ENCODE results near the gene TEX30. TPM values are rescaled to one million over a fixed set of nuclear protein-coding genes. Genes with fewer than 3 reads are reported as not detected.

The TEX30 gene
- total RNA-seq, 2 experiments from 2014 or later: 21.5 to 25.8 TPM

DNA sequence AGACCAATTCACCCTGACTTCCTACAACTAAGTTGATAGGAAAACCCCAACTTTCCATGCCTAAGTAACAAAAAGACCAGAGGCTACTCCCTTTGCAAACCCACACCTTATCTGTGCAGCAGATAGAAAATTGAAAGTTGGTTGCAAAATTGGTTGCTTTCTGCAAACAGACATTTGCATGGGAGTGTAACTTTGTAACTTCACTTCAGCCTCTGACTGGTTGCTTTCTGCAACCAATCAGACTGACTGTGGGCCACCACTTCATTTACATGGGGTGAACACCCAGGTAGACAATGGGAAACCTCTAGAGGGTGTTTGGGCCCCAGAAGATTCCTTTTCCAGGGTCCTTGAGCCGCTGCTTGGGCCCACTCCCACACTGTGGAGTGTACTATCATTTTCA is 9.8 kb downstream of the TEX30 start:
- H3K4me1 Mint-ChIP-seq: peaks cover under 1% of the 10 kb centered on the region
- H3K9me3 Mint-ChIP-seq (ENCODE audit: low read depth): no peaks in the 10 kb centered on the region
- ATAC-seq (no peak), DNase-seq (no peak)
- no peaks in the 10 kb centered on the region for H3K27me3 Mint-ChIP-seq
- intact Hi-C loops (cut with DNase I, micrococcal nuclease): no loop called here
- H3K36me3 Mint-ChIP-seq (ENCODE audit: low read depth): peaks cover 10% of the 10 kb centered on the region
- POLR2A ChIA-PET: no interaction called here
- H3K4me3 Mint-ChIP-seq: no peak overlapping the region
- H3K27ac Mint-ChIP-seq: no peak overlapping the region
- CTCF ChIA-PET: no interaction called here

DNA sequence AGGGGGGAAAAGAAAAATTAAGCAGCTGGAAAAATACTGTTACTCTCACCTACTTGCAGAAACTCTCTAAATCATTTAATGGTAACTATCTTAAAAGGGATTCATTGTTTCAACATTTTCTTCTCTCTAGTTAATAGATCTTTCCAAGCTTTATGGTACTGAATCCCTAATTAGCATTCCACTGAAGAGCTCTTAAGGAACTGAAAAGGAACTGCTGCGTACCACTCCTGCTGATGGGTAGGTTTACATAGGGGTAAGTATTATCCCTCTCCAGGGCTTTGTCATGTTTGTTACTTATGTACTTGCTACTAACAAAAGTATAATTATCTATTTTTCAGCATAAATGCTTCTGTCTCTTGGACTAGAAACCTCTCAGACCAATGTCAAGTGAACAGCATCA is 12.5 kb downstream of the TEX30 start:
- CTCF ChIA-PET: no interaction called here
- H3K4me1 Mint-ChIP-seq: no peaks in the 10 kb centered on the region
- intact Hi-C loops (cut with DNase I, micrococcal nuclease): no loop called here
- peaks cover 2% of the 10 kb centered on the region for H3K36me3 Mint-ChIP-seq (ENCODE audit: low read depth)
- no peak overlapping the region for H3K27ac Mint-ChIP-seq
- no peak overlapping the region for H3K4me3 Mint-ChIP-seq
- POLR2A ChIA-PET: no interaction called here
- no peaks in the 10 kb centered on the region for H3K27me3 Mint-ChIP-seq
- ATAC-seq (no peak), DNase-seq (no peak)
- no peaks in the 10 kb centered on the region for H3K9me3 Mint-ChIP-seq (ENCODE audit: low read depth)

DNA sequence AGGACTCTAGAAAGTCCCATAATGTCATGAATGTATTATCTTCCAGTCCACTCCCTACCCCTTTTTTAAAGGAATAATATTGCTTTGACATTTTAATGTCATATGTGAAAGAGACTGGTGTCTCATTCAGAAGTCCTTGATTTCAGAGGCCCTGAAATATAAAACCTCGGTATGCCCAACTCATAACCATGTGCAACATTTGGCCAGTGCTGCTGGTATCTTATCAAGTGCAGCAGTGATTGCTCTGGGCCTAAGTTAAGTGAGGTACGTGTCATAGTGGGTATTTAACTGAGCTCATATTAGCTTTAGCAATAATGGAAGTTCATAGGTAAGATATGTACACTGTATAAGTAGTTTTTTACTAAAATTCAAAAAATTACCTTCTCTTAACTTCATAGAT is 14.7 kb downstream of the TEX30 start:
- ATAC-seq (no peak), DNase-seq (no peak)
- Mint-ChIP-seq H3K36me3 (ENCODE audit: low read depth) (no peaks in the 10 kb centered on the region), H3K27ac (no peak overlapping the region), H3K27me3 (no peaks in the 10 kb centered on the region), H3K9me3 (ENCODE audit: low read depth) (no peaks in the 10 kb centered on the region), H3K4me1 (no peaks in the 10 kb centered on the region), H3K4me3 (no peak overlapping the region)
- intact Hi-C loops (cut with DNase I, micrococcal nuclease): no loop called here
- CTCF ChIA-PET: interaction anchor here (1.3 kb wide), 1 partner anchor 203 kb away, joined by 4 read pairs; no protein-coding TSS in a partner anchor
- POLR2A ChIA-PET: no interaction called here

DNA sequence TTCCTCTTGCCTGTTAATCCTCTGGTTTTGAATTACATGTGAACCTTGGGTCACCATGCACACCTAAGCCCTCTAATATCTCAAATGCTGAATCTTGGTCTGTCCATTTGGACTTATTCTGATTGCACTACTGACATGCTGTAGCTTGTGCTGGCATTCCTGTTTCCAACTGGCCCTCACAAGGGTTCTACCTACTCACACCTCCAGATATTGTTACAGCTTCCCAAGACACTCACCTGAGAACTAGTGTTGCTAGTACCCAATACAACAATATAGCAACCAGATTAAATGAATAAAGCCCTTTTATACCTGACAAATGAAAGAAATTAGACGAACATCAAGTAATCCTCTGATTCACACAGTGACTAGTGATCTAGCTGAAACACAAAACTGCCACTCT is 16.6 kb downstream of the TEX30 start:
- Mint-ChIP-seq H3K27ac (no peak overlapping the region), H3K27me3 (no peaks in the 10 kb centered on the region), H3K36me3 (ENCODE audit: low read depth) (peaks cover 4% of the 10 kb centered on the region), H3K9me3 (ENCODE audit: low read depth) (peaks cover 3% of the 10 kb centered on the region), H3K4me1 (no peaks in the 10 kb centered on the region), H3K4me3 (no peak overlapping the region)
- intact Hi-C loops (cut with DNase I, micrococcal nuclease): no loop called here
- ATAC-seq (no peak), DNase-seq (no peak)
- ChIA-PET POLR2A (no interaction called here), CTCF (interaction anchor here (0.7 to 1.3 kb wide), 3 partner anchors 17 to 723 kb away, joined by 3 to 4 read pairs (median 4); partner anchors contain the start of gene TEX30)

DNA sequence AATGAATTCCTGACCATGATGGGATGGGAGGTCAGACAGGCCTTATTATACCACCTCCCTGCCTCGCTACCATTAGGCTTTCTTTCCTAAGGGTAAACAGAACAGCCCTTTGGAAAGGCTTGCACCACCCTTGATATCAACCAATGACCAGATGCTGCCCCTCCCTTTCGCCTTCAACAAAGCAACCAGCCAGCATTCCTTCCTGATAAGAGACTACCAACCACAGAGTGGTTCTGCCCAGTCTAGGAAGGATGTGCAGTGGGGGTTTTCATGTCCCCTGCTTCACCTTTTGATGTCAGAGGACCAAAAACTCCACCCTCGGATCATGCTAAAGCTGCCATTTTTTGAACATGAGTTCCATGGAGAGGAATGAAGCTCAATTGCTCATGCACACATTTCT is 21.7 kb downstream of the TEX30 start:
- no peak overlapping the region for H3K4me3 Mint-ChIP-seq
- CTCF ChIA-PET: no interaction called here
- no peaks in the 10 kb centered on the region for H3K4me1 Mint-ChIP-seq
- no peak for ATAC-seq
- no peak overlapping the region for H3K27ac Mint-ChIP-seq
- POLR2A ChIA-PET: no interaction called here
- intact Hi-C loops (cut with DNase I, micrococcal nuclease): no loop called here
- peaks cover 13% of the 10 kb centered on the region for H3K36me3 Mint-ChIP-seq (ENCODE audit: low read depth)
- peaks cover 11% of the 10 kb centered on the region for H3K27me3 Mint-ChIP-seq
- no peak for DNase-seq
- H3K9me3 Mint-ChIP-seq (ENCODE audit: low read depth): peaks cover 3% of the 10 kb centered on the region

DNA sequence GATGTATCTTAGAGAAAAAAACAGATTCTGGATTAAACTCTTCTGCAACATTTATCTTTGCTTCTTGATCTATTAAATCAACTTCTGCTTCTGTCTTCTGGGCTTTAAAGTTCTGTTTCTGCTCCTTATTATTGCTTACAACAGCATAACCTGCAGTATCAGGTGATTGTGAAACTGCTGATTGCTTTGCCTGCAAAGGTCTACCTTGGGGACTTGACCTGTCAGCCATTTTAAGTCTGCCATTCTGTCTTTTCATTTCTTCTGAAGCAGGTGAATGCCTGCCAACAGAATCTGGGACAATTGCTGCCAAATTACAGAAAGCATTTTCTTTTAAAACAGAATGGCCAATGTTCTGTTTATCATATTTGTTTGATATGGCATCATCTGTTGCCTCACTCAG is 31.1 kb downstream of the TEX30 start:
- Mint-ChIP-seq H3K9me3 (ENCODE audit: low read depth) (peaks cover 12% of the 10 kb centered on the region), H3K4me3 (no peak overlapping the region), H3K27me3 (peaks cover 33% of the 10 kb centered on the region), H3K4me1 (no peaks in the 10 kb centered on the region), H3K27ac (no peak overlapping the region), H3K36me3 (ENCODE audit: low read depth) (peaks cover 3% of the 10 kb centered on the region)
- intact Hi-C loops (cut with DNase I, micrococcal nuclease): no loop called here
- POLR2A ChIA-PET: no interaction called here
- no peak for DNase-seq
- ATAC-seq: no peak
- CTCF ChIA-PET: no interaction called here

DNA sequence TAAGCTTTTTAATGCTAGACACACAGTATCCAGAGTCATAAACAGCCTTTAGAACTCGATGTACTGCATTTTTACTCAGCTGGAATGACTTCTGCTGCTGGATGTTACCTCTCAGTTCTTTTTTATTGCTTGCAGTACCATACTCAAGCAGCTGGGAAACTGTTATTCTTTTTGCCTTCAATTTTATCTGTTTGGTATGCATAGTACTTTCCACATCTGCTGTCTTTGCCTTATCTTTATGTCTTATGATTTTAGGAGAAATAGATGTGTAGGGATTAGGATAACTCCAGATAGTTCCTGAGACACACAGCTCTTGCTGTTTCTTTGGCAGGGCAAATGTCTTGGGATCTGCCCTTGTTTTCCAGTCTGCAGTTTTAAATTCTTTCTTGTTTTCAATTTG is 31.5 kb downstream of the TEX30 start:
- no peak for DNase-seq
- H3K4me3 Mint-ChIP-seq: no peak overlapping the region
- no peak for ATAC-seq
- intact Hi-C loops (cut with DNase I, micrococcal nuclease): no loop called here
- CTCF ChIA-PET: no interaction called here
- no peaks in the 10 kb centered on the region for H3K4me1 Mint-ChIP-seq
- H3K27me3 Mint-ChIP-seq: peaks cover 33% of the 10 kb centered on the region
- peaks cover 12% of the 10 kb centered on the region for H3K9me3 Mint-ChIP-seq (ENCODE audit: low read depth)
- H3K36me3 Mint-ChIP-seq (ENCODE audit: low read depth): peaks cover 3% of the 10 kb centered on the region
- POLR2A ChIA-PET: no interaction called here
- no peak overlapping the region for H3K27ac Mint-ChIP-seq

DNA sequence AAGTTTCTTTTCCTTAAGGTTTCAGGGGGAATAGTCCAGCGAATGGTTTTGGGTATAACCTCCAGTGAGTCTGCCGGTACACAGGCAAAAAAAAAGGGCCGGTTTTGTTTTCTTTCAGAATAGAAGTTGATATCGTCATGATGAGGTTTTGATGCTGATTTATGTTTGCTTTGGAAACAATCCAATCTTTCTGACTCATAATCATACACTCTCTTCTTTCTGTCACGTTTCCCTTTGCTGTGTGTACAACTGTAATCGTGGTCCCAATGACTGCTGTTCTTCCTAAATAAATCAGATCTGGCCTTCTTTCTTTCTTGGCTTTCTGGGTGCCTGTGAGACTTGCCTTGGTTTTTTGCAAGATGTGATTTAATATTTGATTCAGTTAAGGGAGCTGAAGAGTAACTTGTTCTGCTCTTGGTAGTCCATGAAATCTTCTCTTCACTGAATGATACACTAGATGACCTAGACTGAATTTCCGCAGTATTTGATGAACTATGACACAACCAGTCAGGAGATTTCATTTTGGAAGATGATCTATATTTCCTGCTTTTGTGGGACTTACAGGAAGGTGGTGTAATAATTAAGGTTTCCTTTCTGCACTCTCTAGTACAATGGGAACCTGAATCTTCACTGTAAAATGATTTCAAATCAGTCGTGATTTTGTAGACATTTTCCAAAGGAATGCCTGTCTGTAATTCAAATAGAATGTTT is 43.9 kb downstream of the TEX30 start:
- DNase-seq: no peak
- H3K27me3 Mint-ChIP-seq: peaks cover 14% of the 10 kb centered on the region
- H3K9me3 Mint-ChIP-seq (ENCODE audit: low read depth): no peaks in the 10 kb centered on the region
- H3K4me1 Mint-ChIP-seq: peaks cover 4% of the 10 kb centered on the region
- H3K4me3 Mint-ChIP-seq: no peak overlapping the region
- ChIA-PET POLR2A (no interaction called here), CTCF (interaction anchor here (1.0 kb wide), 1 partner anchor 44 kb away, joined by 3 read pairs; the partner anchor contains the start of gene TEX30)
- no peak overlapping the region for H3K27ac Mint-ChIP-seq
- intact Hi-C loops (cut with DNase I, micrococcal nuclease): loop anchor here in 1 of 2 experiments (5.0 kb wide), 1 partner anchor 118 kb away; the partner anchor contains the start of gene ERCC5
- ATAC-seq: peak; percentile 44
- H3K36me3 Mint-ChIP-seq (ENCODE audit: low read depth): no peaks in the 10 kb centered on the region

DNA sequence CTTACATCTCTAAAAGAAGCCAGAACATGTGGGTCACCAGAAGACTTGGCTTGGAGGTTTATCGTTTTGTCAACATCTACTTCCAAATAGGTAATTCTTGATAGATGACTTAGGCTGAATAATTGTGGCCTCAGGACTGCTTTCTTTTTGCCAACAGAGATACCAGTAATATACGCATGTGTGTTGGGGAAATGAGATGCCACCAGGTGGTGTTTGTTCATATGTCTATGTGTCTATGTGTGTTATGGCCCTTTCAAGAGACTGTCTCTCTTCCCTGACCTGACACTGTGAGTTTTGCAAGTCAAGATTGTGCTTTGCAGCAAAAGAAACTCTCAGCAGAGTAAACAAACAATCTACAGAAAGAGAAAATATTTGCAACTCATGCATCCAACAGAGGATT is 47.2 kb downstream of the TEX30 start:
- H3K9me3 Mint-ChIP-seq (ENCODE audit: low read depth): no peaks in the 10 kb centered on the region
- H3K27ac Mint-ChIP-seq: no peak overlapping the region
- H3K4me3 Mint-ChIP-seq: no peak overlapping the region
- ChIA-PET CTCF (no interaction called here), POLR2A (no interaction called here)
- H3K4me1 Mint-ChIP-seq: peaks cover 4% of the 10 kb centered on the region
- no peaks in the 10 kb centered on the region for H3K36me3 Mint-ChIP-seq (ENCODE audit: low read depth)
- ATAC-seq (no peak), DNase-seq (no peak)
- peaks cover 8% of the 10 kb centered on the region for H3K27me3 Mint-ChIP-seq
- intact Hi-C loops (cut with DNase I, micrococcal nuclease): loop anchor here in 1 of 2 experiments (5.0 kb wide), 1 partner anchor 121 kb away; the partner anchor contains the start of gene ERCC5

DNA sequence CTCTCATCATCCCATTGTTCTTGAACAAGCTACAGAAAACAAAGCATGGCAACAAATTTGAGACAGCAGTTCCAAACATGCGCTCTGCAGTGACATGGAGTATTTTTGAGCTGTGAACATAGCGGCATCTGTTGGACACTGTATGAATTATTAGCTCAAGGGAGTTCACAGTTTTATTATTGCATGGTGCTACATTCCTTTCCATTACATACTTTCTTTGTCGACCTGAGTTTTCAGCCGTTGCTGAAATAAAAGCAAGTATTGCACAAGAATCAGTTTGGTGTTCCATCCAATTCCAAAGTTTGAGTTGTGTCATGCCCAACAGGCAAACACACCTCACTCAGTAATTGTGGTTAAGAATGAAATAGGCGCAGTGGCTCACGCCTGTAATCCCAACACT is 48.7 kb downstream of the TEX30 start:
- ATAC-seq (no peak), DNase-seq (peak; percentile 6)
- no peak overlapping the region for H3K27ac Mint-ChIP-seq
- no peak overlapping the region for H3K4me3 Mint-ChIP-seq
- POLR2A ChIA-PET: no interaction called here
- H3K9me3 Mint-ChIP-seq (ENCODE audit: low read depth): no peaks in the 10 kb centered on the region
- H3K36me3 Mint-ChIP-seq (ENCODE audit: low read depth): no peaks in the 10 kb centered on the region
- H3K27me3 Mint-ChIP-seq: peaks cover 11% of the 10 kb centered on the region
- peaks cover 4% of the 10 kb centered on the region for H3K4me1 Mint-ChIP-seq
- CTCF ChIA-PET: interaction anchor here (0.6 to 1.3 kb wide), 7 partner anchors 10 to 153 kb away, joined by 3 to 7 read pairs (median 3); no protein-coding TSS in a partner anchor
- intact Hi-C loops (cut with DNase I, micrococcal nuclease): loop anchor here (2.0 to 5.0 kb wide), 2 partner anchors 122 to 144 kb away; partner anchors contain the start of gene ERCC5 (in 1 of the 2)

DNA sequence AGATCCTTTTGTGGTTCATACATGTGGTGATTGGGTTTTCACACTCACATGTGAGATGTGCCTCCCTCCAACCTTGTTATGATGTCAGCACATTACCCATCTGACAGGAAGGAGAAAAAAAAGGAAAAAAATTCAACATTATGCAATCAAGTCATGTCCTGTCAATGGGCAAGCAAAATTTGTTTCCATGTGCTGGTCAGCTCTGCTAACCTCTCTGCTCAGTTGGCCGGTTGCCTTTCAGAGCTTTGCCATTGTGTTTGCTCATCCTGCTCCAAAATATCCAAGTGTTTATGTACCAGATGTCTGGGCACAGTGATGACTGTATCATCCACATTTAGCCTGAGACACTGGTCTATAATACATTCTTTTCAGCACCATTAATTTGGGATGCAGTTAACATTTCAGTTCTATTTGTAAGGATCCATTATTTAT is 51.8 kb downstream of the TEX30 start:
- Mint-ChIP-seq H3K27ac (no peak overlapping the region), H3K4me1 (no peaks in the 10 kb centered on the region), H3K9me3 (ENCODE audit: low read depth) (no peaks in the 10 kb centered on the region), H3K36me3 (ENCODE audit: low read depth) (no peaks in the 10 kb centered on the region), H3K27me3 (peaks cover 8% of the 10 kb centered on the region), H3K4me3 (no peak overlapping the region)
- CTCF ChIA-PET: no interaction called here
- intact Hi-C loops (cut with DNase I, micrococcal nuclease): no loop called here
- ATAC-seq (no peak), DNase-seq (no peak)
- POLR2A ChIA-PET: no interaction called here

DNA sequence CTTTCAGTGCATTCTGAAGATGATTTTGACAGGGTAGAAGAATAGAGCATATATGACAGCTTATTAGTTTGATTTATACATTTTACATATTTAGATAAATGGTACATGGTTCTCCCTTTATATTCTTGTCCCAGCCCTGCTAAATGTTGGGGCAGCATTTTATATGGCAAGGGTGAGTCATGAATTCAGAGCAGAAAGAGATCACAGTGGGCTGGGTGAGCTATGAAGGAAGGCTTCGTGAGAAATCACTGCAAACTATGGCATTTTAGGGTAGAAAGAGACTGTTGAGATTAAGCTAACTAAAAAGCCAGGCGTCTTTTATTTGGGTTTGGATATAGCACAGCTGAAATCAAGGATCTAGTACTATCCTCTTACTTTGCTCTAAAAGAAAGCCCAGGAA is 54.8 kb downstream of the TEX30 start:
- H3K27me3 Mint-ChIP-seq: peaks cover 4% of the 10 kb centered on the region
- H3K9me3 Mint-ChIP-seq (ENCODE audit: low read depth): no peaks in the 10 kb centered on the region
- intact Hi-C loops (cut with DNase I, micrococcal nuclease): no loop called here
- H3K4me3 Mint-ChIP-seq: no peak overlapping the region
- DNase-seq (no peak), ATAC-seq (no peak)
- no peak overlapping the region for H3K27ac Mint-ChIP-seq
- no peaks in the 10 kb centered on the region for H3K36me3 Mint-ChIP-seq (ENCODE audit: low read depth)
- POLR2A ChIA-PET: no interaction called here
- H3K4me1 Mint-ChIP-seq: no peaks in the 10 kb centered on the region
- CTCF ChIA-PET: no interaction called here

Measured in activated CD4-positive, alpha-beta T cell treated with anti-CD3 and anti-CD28 coated beads for 36 hours (primary cell).